Limb (tissue), 2 donors: ENCODE measurements around the gene ITPRID2.

Experiments
- DNase-seq, 2 donors: peaks; one replicate each; pipeline ENCODE4 v3.0.0-alpha.2; 2016; ENCODE audit errors: extremely low spot score in 2 of 2

ITPRID2 gene

DNA sequence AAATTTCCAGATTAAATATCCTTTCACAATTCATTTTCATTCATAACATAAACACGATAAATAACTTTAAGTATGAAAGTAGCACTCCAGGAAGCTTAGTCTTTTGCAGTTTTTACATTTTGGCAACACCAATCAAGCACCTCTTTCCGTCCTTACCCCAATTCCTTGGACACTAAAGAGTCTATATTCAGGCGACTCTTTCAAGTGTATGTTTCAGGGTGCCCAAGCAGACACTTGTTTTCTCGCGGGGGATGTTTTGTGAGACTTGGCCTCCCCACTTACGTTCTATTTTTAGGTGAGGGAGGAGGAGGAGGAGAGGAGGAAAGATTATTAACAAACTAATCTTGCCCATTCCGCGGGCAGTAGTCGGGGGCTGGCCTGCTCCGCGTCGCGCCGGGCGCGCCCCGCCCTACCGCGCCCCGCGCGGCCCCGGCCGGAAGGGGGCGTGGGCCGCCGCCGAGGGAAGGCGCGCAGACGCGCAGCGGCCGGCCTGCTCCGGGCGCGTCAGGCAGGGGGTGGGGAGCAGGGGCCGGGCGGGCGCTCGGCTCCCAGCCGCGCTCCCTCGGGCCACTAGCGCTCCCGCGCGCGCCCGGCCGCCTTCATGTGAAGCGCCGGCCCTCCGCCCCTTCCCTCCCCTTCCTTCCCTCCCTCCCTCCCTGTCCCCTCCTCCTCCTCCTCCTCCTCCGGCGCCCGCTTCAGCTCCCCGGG, at the start of gene ITPRID2:
Gene ITPRID2 (plus strand): TSS at position 473 of the 708 bp plus-strand sequence. CDS start 337 bp downstream, outside the sequence.
- DNase-seq, result peak in 1 of 2 donors; percentile 85

DNA sequence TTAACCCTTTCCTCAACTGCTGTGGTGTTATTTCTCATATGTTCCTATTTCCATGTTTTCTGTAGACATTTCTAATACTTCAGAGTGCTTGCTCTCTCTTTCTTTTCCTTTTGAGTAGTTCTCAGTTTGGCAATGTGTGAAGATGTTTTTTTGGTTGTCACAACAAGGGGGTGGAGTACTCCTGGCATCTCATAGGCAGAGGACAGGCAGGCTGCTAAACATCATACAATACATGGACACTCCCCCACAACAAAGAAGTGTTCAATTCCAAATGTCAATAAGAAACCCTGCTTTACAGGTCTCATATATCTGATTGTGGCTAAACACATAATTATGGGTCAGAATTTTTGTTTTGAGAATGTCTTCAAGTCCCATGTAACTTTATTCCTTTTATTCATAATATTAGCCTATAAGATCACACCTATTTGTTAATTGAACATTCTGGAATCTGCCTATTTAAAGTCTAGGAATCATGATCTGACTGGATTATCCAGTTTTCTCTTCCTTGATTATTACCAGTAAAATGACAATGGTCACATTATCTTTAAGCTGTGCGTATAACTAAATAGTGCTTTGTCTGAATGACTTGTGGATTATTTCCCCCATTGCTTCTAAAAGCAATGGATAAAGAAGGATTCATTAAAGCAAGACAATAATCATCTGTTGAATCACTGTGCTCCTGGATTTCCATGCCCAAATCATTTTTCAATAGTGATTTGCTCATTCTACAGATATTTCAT, 46.8 kb upstream of the ITPRID2 start:
- no peak for DNase-seq

DNA sequence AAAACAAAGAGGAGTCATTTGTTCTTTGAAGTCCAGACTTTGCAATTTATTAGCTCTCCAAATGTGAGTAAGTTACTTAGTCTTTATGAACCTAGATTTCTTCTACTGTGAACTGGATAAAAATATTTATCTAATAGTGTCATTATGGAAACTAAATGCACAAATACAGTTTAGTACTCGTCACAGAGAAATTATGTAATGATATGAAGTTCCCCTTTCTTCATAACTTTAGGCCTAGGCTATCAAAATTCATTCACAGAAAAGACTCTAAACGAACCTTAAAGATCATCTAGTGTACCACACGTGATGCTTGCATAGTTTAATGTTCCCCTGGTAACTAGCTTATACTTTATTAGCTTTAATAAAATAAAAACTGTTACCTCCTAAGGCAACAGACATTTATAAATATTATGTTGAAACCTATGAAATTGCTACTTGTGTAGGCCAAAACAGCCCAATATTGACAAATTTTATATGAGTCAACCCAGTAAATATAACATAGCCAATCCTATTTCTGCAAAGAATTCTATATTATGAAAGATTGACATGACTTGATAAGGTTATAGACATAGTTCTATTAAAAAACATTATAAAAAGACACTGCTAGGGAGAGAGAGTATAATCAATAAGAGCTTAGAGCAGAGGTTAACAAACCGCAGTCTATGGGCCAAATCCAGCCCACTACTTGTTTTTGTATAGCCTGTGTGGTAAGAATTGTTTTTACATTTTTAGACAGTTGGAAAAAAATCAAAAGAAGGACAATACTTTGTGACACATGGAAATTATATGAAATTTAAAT, 44.9 kb upstream of the ITPRID2 start:
- no peak for DNase-seq

GRCh38 chr2:181847198-181847556, 44.4 kb upstream of the ITPRID2 start:
- DNase-seq, result no peak

DNA sequence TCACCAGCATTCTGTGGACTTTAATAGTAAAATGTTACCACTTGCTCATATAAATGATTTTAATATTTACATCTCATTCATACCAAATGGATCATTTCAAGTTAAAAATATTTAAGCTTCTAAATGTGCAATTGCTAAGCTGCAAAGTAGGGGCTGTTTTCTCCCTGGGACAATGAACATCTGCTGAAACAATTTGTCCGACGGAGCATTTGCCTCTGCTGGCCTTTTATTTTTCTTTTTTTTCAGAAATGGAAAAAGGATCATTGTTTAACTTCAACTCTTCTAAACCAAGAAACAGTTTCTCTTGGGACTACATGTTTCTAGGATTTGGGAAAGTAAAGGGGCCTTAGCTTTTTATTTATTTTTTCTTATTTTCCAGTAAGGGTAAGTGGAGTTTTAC, 43.8 kb upstream of the ITPRID2 start:
- DNase-seq, result peak in 1 of 2 donors; percentile 39

GRCh38 chr2:181848261-181848886, 43.2 kb upstream of the ITPRID2 start:
- no peak for DNase-seq

DNA sequence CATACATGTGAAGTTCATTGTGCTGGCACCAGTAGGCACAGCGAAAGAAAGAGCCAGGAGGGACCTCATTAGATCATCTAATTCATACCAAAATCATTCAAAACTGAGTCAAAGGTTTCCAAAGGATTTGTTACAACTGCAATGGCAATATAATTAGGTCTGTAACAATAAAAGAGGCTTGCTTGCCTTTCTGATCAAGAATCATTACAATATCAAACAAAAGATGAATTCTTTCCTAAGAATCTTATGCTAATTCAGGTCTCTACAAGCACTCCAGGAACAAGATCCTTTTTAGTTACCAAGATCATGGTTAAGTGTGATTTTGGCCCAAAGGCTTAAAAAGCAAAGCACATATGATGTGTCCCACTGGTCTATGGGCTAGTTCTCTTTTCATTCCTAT, 41.9 kb upstream of the ITPRID2 start:
- DNase-seq, result no peak

GRCh38 chr2:181850936-181851560, 40.5 kb upstream of the ITPRID2 start:
- DNase-seq, result no peak

DNA sequence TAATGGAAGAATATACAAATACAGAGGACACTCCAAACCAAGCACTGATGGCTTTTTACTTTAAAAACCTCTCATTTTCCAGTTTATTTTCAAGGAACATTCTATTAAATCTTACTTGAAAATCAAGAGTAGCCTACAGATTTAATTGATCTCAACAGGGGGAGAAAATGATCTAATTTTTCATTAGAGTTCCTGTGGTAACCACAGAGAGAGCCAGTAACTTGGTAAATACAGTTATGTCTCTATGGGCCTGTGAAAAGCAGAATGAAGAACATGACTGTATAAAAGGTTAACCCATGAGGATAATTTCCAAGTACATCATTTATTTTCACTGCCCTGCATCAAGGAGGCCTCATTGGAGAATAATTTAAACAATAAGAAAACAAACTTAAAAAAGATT, 39.8 kb upstream of the ITPRID2 start:
- DNase-seq, result no peak

- DNase-seq, result no peak
Observed at GRCh38 chr2:181853696-181854095, 37.8 kb upstream of the ITPRID2 start.

- no peak for DNase-seq
Observed at GRCh38 chr2:181857483-181857882, 34.0 kb upstream of the ITPRID2 start.

DNA sequence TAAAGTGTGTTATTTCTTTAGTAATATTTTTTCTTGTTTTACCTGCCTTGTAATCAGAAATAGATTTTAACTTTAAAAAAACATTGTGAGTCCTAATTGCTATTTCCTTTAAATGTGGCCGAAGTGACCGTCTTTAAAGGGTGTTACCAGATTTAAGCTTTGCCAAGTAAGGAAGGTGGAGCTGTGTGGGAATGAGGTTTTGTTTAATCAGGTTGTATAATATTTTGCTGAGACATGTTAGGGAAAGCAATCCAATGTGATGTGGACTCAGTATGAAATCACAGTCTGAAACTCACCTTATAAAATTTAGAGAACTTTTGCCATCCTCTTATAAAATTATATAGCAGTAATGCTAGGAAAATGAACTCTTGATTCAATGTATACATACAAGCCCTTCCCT, 32.9 kb upstream of the ITPRID2 start:
- no peak for DNase-seq

DNA sequence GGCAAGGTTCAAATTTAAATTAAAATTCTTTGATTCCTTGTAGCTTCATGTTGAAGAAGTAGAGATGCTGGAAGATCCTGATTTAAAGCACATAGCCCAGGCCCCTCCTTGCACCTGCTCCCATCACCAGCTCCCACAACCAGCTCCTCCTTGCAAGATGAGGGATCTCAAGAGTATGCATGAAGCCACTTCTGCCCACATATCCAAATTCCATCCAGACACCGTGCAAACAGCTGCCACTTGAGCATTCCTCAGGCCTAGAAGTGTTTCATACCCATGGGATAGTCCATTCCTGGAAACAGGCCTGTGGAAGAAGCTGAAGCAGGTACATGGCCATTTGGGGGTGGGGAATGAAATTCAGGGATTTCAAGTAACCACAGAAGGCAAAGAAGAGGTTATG, 32.4 kb upstream of the ITPRID2 start:
- no peak for DNase-seq

GRCh38 chr2:181859803-181860202, 31.7 kb upstream of the ITPRID2 start:
- DNase-seq, result no peak

- no peak for DNase-seq
Observed at GRCh38 chr2:181861379-181861778, 30.2 kb upstream of the ITPRID2 start.

DNA sequence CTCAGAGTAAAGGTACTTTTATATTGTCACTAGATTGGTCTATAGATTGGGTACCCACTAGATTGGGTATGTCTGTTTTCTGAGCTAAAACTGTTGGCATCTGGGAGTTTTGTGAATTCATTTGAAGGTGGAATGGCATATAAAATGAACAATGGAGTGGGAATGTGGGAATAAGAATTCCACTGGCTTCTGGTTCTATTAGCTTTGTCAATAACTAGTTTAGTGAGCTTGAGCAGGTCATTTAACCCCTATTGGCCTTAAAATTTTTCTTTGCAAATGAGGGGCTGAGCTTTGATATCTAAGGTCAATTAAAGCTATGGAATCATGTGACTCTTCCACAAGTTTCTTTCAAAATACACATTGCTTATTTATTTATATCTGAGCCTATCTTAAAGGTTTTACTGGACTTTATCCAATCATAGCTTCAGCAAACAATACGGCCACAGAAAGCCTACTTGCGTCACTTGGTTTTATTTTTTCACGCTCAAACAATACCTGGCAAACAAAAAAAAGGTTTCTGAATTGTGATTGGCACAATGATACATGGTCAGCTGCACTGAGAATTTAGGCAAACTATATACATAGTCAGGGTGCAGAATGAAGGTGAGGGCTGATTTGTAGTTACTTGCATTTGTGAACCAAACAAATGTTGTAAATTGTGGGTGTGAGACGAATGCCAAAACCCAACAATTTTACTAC, 28.8 kb upstream of the ITPRID2 start:
- DNase-seq, result no peak

GRCh38 chr2:181872178-181872577, 19.4 kb upstream of the ITPRID2 start:
- DNase-seq, result no peak

DNA sequence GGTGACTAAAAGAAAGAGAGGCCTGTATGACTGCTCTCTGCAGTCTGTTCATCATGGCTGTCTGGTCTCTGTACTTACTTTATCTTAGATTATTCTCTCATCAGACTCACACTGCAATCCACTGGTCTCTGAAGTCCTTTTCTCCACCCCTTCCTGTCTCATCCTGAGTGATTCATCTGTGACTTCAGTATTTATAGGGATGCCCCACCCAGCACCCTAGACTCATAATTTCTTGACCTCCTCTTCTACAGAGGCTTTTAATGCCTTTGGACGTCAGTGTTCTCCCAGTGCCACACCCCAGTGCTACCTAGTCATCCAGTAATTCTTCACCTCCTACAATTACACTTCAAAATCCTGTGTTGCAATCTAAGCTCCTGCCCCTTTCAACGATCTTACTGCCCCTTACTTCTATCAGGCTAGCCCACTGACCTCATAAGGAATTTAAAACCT, 14.9 kb upstream of the ITPRID2 start:
- DNase-seq, result no peak

DNA sequence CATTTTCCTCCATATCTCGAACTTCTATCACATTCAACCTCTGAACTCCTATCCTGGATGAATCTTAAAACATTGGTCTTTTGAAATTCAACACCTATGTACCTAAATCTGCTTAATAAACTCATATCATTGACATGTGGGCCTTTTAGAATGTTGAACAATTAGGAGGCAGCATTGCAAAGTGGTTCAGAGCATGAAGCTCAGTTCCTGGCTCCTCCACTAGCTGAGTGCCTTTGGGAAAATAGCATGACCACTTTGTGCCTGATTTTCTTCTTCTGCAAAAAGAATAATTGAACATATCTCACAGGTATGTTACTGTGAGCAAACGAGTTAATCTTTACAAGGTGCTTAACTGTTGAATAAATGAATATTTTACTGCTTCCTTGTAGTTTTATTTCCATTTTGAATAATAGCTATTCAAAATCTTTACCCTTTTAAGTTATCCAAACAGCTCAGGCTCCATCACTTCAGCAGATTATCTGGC, 14.3 kb upstream of the ITPRID2 start:
- DNase-seq, result no peak

DNA sequence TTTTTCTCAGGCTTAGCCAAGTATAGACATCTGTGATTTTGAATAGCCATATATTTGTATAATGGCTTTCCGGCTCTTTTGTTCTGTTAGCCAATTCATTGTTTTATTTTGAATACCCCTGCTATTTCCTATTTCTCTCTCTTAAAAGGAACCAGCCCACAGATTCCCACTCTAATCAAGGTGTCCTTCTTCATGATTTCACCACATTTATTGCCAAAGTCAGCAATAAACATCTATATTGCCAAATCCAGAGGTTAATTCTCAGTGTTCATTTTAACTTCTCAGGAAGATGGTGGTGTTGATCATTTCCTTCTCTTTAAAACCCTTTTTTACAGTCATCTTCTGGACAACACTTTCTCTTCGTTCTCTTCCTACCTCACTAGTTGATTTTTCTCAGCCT, 13.1 kb upstream of the ITPRID2 start:
- no peak for DNase-seq

DNA sequence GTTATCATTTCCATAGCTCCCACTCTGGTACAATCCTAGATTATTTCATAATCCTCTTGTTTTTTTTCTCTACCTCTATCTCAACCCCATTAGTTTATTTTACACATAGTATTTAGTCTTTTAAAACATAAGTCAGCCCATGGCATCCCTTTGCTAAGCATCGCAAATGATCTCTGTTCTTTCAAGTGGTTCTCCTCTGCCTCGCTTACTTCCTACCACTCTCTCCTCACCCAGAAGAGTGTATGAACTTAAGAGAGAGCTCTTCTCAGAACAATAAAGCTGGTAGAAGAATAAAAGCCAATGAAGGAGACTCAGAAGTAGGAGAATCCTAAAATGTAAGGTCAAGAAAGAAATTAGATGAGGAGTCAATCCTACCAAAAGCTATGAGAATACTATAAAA, 12.2 kb upstream of the ITPRID2 start:
- no peak for DNase-seq
